GM18511 (cell line): ENCODE results near the gene CCDC92.

Experiments
- ATAC-seq: cut with Tn5 transposase; IDR thresholded peaks from one replicate; pipeline ENCODE4 v1.9.1; 2021; ENCODE audit warnings: mild to moderate bottlenecking, moderate library complexity; ENCODE audit not compliant: unreplicated experiment

Gene CCDC92

GRCh38 chr12:124002021-124002644 is 29.5 kb upstream of the CCDC92 start:
- ATAC-seq, result no peak

DNA sequence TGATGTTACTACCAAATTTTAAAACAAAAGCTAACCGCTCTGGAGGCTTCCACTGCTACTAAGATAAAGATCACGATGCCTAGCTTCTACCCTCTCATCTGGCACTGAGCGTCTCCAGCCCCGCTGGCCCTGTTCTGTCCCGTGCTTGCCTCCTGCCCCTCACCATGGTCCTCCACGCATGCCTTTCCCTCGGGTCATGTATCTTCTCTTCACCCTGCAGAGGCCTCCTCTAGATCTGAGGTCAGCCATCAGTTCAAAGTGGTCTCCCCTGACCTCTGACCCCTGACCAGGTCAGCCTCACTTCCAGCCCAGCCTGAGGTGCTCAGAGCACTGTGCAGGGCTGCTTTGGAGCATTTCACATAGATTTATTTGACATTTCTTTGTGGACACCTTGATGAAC is 28.7 kb upstream of the CCDC92 start:
- no peak for ATAC-seq

DNA sequence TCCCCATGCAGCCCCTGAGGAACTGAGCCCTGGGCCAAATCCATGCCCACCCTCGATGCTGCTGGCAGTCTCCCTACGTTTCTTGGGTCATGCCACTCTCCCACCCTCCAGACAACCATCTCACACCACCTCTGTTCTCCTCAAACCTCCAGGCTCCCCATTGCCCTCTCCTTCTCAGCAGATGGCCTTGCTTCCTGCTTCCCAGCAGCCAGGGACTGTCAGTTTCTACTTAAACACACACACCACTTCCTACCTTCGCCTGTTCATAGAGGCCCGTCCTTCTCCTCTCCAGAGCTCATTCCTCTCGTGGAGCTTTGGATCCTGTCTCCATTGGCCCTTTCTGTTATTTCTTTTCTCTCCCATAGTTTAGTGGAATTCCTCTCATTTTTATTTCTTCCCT is 27.5 kb upstream of the CCDC92 start:
- ATAC-seq, result no peak

GRCh38 chr12:123998991-123999359 is 26.3 kb upstream of the CCDC92 start:
- ATAC-seq, result no peak

DNA sequence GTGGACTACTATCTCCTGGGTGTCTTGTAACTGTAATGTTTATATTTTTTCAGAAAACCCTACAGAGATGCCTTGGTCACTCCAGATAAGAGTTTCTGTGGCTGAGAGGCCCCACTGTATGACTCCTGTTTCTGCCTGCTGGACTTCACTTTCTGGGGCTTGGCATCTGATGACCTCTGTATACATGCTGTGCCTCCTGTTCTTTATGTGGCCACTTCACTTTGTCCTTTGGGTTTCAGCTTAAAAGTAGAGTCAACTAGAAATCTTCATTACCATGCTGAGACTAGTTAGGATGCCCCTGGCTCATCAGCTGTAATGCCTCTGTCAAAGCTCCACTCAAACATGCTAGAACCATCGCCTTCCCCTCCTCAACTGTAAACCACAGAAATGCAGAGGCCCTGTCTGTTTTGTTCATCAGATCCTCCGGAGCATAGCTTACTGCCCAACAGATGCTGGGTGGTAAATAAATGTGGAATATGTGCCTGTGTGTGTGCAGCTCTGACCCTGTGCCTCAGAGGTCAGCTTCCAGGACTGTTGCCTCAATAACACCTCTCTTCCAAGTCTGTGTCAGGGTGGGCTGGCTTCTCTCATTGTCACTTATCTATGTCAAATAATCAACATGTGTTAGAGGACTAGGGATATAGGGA is 25.8 kb upstream of the CCDC92 start:
- ATAC-seq, result no peak

GRCh38 chr12:123997908-123998307 is 25.3 kb upstream of the CCDC92 start:
- no peak for ATAC-seq

GRCh38 chr12:123997033-123997822 is 24.6 kb upstream of the CCDC92 start:
- ATAC-seq, result no peak

DNA sequence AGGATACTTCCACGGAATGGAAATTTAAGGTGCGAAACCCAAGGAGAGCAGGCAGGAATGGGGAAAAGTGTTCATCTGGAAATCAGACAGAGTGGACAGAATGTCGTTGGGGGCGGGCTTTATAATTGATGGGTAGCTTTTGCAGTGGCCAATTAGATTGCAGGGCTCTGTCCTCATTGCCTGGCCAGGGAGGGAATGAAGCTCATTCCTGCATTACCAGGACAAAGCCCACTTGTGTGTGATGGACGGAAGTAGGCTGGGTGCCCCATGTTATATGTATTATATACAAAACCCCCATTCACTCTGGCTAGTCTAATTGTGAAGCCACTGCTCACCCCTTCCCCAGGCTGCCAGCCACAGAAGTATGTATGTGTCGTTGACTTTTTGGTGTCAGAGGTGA is 23.9 kb upstream of the CCDC92 start:
- no peak for ATAC-seq

DNA sequence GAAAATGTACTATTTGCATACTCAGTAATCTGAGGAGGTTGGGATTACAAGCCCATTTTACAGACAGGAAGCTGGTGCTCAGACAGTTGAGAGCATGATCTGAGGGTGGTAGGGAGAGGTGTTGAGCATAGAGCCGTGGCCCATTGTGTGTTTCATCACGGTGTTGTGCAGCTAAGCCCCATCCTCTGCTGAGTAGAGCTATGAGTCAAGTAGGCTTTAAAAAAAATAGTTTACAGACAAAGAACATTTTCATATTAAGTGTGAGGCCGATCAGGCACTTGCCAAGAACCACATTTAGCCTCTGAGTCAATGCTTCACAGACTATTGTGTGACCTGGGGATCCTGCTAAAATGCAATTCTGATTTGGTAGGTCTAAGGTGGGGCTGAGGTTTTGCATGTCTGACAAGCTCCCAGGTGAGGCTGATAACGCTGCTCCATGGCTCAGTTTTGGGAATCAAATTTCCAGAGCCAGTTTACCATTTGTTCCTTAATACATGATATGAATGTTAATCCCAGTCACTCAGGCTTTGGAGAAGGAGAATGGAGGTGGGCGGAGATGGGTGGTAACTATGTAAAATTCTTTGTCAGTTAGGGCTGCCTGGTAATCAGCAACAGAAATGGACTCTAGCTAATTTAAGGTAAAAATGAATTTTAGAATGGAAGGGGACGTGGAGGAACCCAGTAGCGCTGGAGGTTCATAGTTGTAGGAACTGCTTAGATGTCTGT is 22.6 kb upstream of the CCDC92 start:
- ATAC-seq, result no peak

GRCh38 chr12:123992118-123992825 is 19.6 kb upstream of the CCDC92 start:
- ATAC-seq, result no peak

DNA sequence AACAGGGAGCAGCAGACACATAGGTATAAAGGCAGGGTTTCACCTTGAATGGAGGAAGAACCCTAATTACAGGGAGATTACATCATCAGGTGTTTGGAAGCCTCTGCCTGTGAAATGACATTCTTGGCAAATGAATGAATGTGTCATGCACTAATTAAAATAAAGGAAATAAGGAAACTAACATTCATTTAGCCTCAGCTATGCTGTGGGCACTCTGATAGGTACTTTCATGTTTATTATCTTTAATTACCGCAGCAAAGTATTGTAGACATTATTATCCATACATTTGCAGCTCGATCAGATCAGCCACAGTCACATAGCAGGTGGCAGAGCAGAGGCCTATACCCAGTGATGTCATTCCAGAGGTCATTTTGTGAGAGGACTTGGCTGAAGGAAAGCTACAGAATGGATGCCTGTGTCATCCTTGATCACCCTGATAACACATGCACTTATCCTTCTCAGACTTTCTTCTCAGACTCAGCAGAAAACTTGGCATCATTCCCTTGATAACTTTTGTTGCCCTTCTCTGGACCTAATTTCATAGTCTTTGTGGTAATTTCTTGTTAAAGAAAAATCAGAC is 18.8 kb upstream of the CCDC92 start:
- no peak for ATAC-seq

DNA sequence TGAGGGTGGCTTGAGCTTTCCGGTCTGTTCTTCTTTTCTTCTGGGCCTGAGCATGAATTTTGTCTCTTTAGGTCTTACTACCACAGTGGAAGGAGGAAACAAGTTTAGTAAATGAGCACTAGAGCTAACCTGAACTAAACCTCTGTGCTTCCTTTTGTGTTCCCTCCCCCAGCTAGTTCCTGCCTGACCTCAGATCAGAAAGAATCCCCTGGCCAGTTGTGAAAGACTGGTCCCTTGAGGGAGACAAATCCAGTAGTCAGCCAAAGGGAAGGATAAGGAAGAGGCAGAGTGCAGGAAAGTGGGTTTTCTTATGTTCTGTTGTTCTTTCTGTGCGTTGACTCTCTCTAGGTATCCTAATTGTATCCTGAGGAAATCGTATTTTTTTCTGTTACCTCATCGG is 17.9 kb upstream of the CCDC92 start:
- no peak for ATAC-seq

GRCh38 chr12:123989753-123990152 is 17.1 kb upstream of the CCDC92 start:
- ATAC-seq, result no peak

GRCh38 chr12:123989168-123989567 is 16.5 kb upstream of the CCDC92 start:
- no peak for ATAC-seq

DNA sequence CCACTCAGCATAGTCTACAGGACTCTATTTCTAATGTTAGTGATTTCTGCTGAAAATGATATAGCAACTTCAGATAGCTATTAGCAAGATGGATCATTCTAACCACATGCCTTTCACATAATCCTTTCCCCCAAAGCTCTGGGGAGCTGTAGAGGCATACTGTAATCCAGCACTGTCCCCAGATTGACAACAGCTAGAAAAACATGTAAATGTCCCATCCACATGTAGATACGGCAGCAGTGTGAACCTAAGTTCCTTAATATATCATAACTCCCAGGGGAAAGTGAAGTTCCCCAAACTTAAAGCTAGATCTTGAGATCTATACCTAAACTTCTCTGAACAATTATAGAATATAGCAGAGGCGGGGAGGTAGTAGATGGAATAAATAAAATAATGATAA is 14.4 kb upstream of the CCDC92 start:
- ATAC-seq, result no peak

DNA sequence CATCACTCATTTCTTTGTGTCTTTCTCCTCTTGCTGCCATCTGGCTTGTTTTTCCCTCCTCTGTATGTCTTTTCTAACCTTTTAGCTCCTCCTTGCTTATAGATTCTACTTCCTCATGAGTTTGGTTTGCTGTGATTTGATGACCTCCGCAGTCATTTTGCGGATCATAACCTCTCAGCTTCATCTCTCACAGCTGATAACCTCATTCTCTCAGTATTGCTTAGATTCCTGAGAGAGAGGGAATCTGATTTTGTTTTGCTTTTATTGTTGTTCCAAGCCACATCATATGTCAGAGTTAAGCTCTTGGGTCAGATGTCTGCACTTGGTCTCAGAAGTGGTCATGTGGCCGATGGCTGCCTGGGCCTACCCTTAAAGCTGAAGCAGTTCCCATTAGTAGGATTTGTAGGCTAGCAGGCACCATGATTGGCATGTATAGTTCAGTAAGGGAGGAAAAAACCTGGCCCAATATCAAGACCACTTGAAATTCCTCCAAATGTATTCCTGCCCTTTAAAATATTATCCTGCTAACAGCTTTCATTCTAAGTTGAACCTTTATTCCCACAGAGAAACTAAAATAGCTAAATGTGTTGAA is 13.8 kb upstream of the CCDC92 start:
- no peak for ATAC-seq

- no peak for ATAC-seq
Observed at GRCh38 chr12:123984903-123985302, 12.3 kb upstream of the CCDC92 start.

DNA sequence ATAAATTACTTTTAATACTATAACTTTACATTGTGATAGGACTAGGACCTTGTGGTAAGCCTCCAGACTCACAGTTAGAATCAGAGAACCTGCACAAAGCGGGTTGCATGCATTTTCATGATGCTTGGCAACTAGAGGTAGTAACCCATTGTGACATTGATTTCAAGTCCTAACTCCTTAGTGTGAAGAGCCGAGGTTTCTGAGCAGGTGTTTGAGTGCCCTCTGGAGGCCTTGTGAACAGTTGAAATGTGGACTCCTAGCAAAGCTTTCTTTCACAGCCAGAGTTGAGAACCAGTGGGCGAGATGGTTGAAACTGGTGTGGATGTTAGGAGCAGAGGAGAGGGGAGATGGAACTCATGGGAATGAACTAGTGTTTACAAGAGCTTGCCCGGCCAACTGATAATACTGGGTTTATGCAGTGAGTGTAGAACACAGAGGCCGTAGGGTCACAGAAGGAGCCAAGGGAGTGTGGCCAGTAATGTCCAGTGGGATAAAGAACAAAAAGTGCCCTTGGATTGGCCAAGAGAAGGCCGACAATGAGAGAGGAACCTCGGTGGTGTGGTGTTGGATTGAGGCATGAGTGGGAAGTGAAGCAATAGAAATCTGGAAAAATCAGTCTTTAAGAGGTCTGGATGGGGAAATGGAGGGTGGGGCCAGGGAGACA is 11.3 kb upstream of the CCDC92 start:
- ATAC-seq, result peak; percentile 51

GRCh38 chr12:123982269-123982668 is 9.6 kb upstream of the CCDC92 start:
- no peak for ATAC-seq

- no peak for ATAC-seq
Observed at GRCh38 chr12:123979566-123979965, 6.9 kb upstream of the CCDC92 start.
